Naive B cell (primary cell): ENCODE measurements around the gene TTC39A. TPM values are rescaled to one million over a fixed set of nuclear protein-coding genes. Genes with fewer than 3 reads are reported as not detected.
A peak's percentile ranks its signal among the peaks of the same experiment; 100 is the strongest.
"Not testable (repeated sequence)": the region's sequence is repeated elsewhere in the genome, so short reads cannot be mapped to it uniquely, and the experiment has no call there.

ENCODE experiments used
- ATAC-seq, 2 donors: fragments of 150-1000 bp; cut with Tn5 transposase; 2 replicates each; pipeline ENCODE4 v1.10.0; 2021; ENCODE audit warnings: low read depth in 2 of 2, mild to moderate bottlenecking in 2 of 2, moderate library complexity in 2 of 2
- DNase-seq: peaks from one replicate; pipeline ENCODE4 v3.0.0; 2022
- H3K27ac Mint-ChIP-seq, 6 donors: one replicate each; pipeline ENCODE4 v1.8.0; 2020 to 2022; ENCODE audit warnings: mild to moderate bottlenecking in 6 of 6, mixed read lengths in 6 of 6, moderate library complexity in 5 of 6, inconsistent platforms in 2 of 6
- H3K27me3 Mint-ChIP-seq, 3 donors: one replicate each; pipeline ENCODE4 v1.8.0; 2021 to 2022; ENCODE audit warnings: mixed read lengths in 3 of 3, mild to moderate bottlenecking in 1 of 3
- H3K36me3 Mint-ChIP-seq, 2 donors: one replicate each; pipeline ENCODE4 v1.8.0; 2020 to 2022; ENCODE audit warnings: mixed read lengths in 2 of 2, inconsistent platforms in 1 of 2, mild to moderate bottlenecking in 1 of 2
- H3K4me1 Mint-ChIP-seq, 3 donors: one replicate each; pipeline ENCODE4 v1.8.0; 2020 to 2022; ENCODE audit warnings: mixed read lengths in 3 of 3, inconsistent platforms in 1 of 3, mild to moderate bottlenecking in 1 of 3, moderate library complexity in 1 of 3
- H3K4me3 Mint-ChIP-seq, 8 donors: one replicate each; pipeline ENCODE4 v1.8.0; 2020 to 2022; ENCODE audit warnings: mild to moderate bottlenecking in 8 of 8, mixed read lengths in 8 of 8, moderate library complexity in 8 of 8, inconsistent platforms in 2 of 8
- H3K9me3 Mint-ChIP-seq, 7 donors: one replicate each; pipeline ENCODE4 v1.8.0; 2020 to 2022; ENCODE audit warnings: mixed read lengths in 7 of 7, mild to moderate bottlenecking in 5 of 7, inconsistent platforms in 2 of 7, moderate library complexity in 1 of 7
- polyA plus RNA-seq, 6 donors: library from polyadenylated mRNA; unstranded; fragments of 300-500 nt; fragmentation: Illumina TruSeq; gene quantifications; one replicate each; pipeline ENCODE4 v1.2.3, GENCODE V29; 2021; ENCODE audit warnings: low read depth in 6 of 6

Gene TTC39A
- polyA plus RNA-seq, 6 donors from 2014 or later, result not detected

GRCh38 chr1:51253691-51254090 lies 76.7 kb downstream of the TTC39A start:
- Mint-ChIP-seq H3K4me1 (peaks cover 4 to 6% (median 5%) of the 10 kb centered on the region in 3 donors), H3K36me3 (peaks cover 0 to 3% of the 10 kb centered on the region in 2 donors), H3K9me3 (peaks cover 0 to 1% (median 0%) of the 10 kb centered on the region in 7 donors), H3K27ac (no peak overlapping the region), H3K4me3 (no peak overlapping the region), H3K27me3 (no peaks in the 10 kb centered on the region)
- no peak for DNase-seq
- ATAC-seq, result no peak

- Mint-ChIP-seq H3K27me3 (no peaks in the 10 kb centered on the region), H3K27ac (peak overlapping the region in 1 of 6 donors; percentile 64), H3K9me3 (peaks cover 0 to 1% (median 0%) of the 10 kb centered on the region in 7 donors), H3K4me1 (peaks cover 4 to 9% (median 5%) of the 10 kb centered on the region in 3 donors), H3K36me3 (peaks cover 0 to 3% of the 10 kb centered on the region in 2 donors), H3K4me3 (no peak overlapping the region)
- ATAC-seq (no peak), DNase-seq (no peak)
Measured at GRCh38 chr1:51252366-51252765, 78.0 kb downstream of the TTC39A start.

- peaks cover 12 to 21% (median 16%) of the 10 kb centered on the region in 3 donors for H3K4me1 Mint-ChIP-seq
- H3K27ac Mint-ChIP-seq, H3K36me3 Mint-ChIP-seq, H3K4me3 Mint-ChIP-seq, H3K9me3 Mint-ChIP-seq, ATAC-seq, DNase-seq, H3K27me3 Mint-ChIP-seq: not testable (repeated sequence)
Measured at GRCh38 chr1:51251165-51251564, 79.2 kb downstream of the TTC39A start.

- H3K4me3 Mint-ChIP-seq, H3K36me3 Mint-ChIP-seq, ATAC-seq, H3K27ac Mint-ChIP-seq, H3K9me3 Mint-ChIP-seq, DNase-seq, H3K27me3 Mint-ChIP-seq: not testable (repeated sequence)
- peaks cover 16 to 25% (median 16%) of the 10 kb centered on the region in 3 donors for H3K4me1 Mint-ChIP-seq
Measured at GRCh38 chr1:51250729-51251128, 79.6 kb downstream of the TTC39A start.

- Mint-ChIP-seq H3K9me3 (peaks cover 0 to 1% (median 0%) of the 10 kb centered on the region in 7 donors), H3K36me3 (peaks cover 0 to 3% of the 10 kb centered on the region in 2 donors), H3K27me3 (no peaks in the 10 kb centered on the region), H3K4me1 (peaks cover 13 to 25% (median 16%) of the 10 kb centered on the region in 3 donors), H3K4me3 (no peak overlapping the region), H3K27ac (no peak overlapping the region)
- no peak for ATAC-seq
- no peak for DNase-seq
Measured at GRCh38 chr1:51249445-51249844, 80.9 kb downstream of the TTC39A start.

GRCh38 chr1:51247499-51247898 lies 82.9 kb downstream of the TTC39A start:
- no peak overlapping the region for H3K4me3 Mint-ChIP-seq
- peaks cover 0 to 3% of the 10 kb centered on the region in 2 donors for H3K36me3 Mint-ChIP-seq
- H3K4me1 Mint-ChIP-seq, result peaks cover 11 to 21% (median 13%) of the 10 kb centered on the region in 3 donors
- H3K27me3 Mint-ChIP-seq, result no peaks in the 10 kb centered on the region
- H3K9me3 Mint-ChIP-seq, result no peaks in the 10 kb centered on the region
- peak overlapping the region in 1 of 6 donors; percentile 14 for H3K27ac Mint-ChIP-seq
- DNase-seq (no peak), ATAC-seq (no peak)

- no peak overlapping the region for H3K27ac Mint-ChIP-seq
- DNase-seq, result no peak
- H3K36me3 Mint-ChIP-seq, result peaks cover 0 to 1% of the 10 kb centered on the region in 2 donors
- peak in 1 of 2 donors; percentile 28 for ATAC-seq
- no peaks in the 10 kb centered on the region for H3K9me3 Mint-ChIP-seq
- no peak overlapping the region for H3K4me3 Mint-ChIP-seq
- peaks cover 11 to 19% (median 11%) of the 10 kb centered on the region in 3 donors for H3K4me1 Mint-ChIP-seq
- no peaks in the 10 kb centered on the region for H3K27me3 Mint-ChIP-seq
Measured at GRCh38 chr1:51247022-51247421, 83.3 kb downstream of the TTC39A start.

- DNase-seq (no peak), ATAC-seq (no peak)
- no peak overlapping the region for H3K4me3 Mint-ChIP-seq
- H3K4me1 Mint-ChIP-seq, result peaks cover 14 to 33% (median 22%) of the 10 kb centered on the region in 3 donors
- no peaks in the 10 kb centered on the region for H3K36me3 Mint-ChIP-seq
- peak overlapping the region in 1 of 6 donors; percentile 21 for H3K27ac Mint-ChIP-seq
- no peaks in the 10 kb centered on the region for H3K27me3 Mint-ChIP-seq
- H3K9me3 Mint-ChIP-seq, result no peaks in the 10 kb centered on the region
Measured at GRCh38 chr1:51242546-51242945, 87.8 kb downstream of the TTC39A start.

GRCh38 chr1:51241119-51241518 lies 89.2 kb downstream of the TTC39A start:
- no peaks in the 10 kb centered on the region for H3K27me3 Mint-ChIP-seq

GRCh38 chr1:51240084-51240483 lies 90.3 kb downstream of the TTC39A start:
- Mint-ChIP-seq H3K9me3 (no peaks in the 10 kb centered on the region), H3K4me1 (peaks cover 12 to 25% (median 20%) of the 10 kb centered on the region in 3 donors), H3K4me3 (peak overlapping the region in 2 of 8 donors; percentile 42 to 48), H3K36me3 (no peaks in the 10 kb centered on the region), H3K27me3 (no peaks in the 10 kb centered on the region), H3K27ac (no peak overlapping the region)
- ATAC-seq (no peak), DNase-seq (no peak)

More at GRCh38 chr1:51241119-51241518, 89.2 kb downstream of the TTC39A start:
- Mint-ChIP-seq H3K27ac (no peak overlapping the region), H3K9me3 (no peaks in the 10 kb centered on the region), H3K36me3 (no peaks in the 10 kb centered on the region), H3K4me1 (peaks cover 3 to 18% (median 13%) of the 10 kb centered on the region in 3 donors), H3K4me3 (no peak overlapping the region)
- DNase-seq, result no peak
- no peak for ATAC-seq

GRCh38 chr1:51238034-51238403 lies 92.3 kb downstream of the TTC39A start:
- H3K36me3 Mint-ChIP-seq, result no peaks in the 10 kb centered on the region
- H3K27ac Mint-ChIP-seq, result no peak overlapping the region

GRCh38 chr1:51237351-51238033 lies 92.9 kb downstream of the TTC39A start:
- Mint-ChIP-seq H3K27me3 (no peaks in the 10 kb centered on the region), H3K4me3 (no peak overlapping the region), H3K4me1 (peaks cover 23 to 37% (median 31%) of the 10 kb centered on the region in 3 donors), H3K9me3 (no peaks in the 10 kb centered on the region), H3K27ac (no peak overlapping the region), H3K36me3 (no peaks in the 10 kb centered on the region)
- ATAC-seq (no peak), DNase-seq (no peak)

More at GRCh38 chr1:51238034-51238403, 92.3 kb downstream of the TTC39A start:
- Mint-ChIP-seq H3K4me3 (no peak overlapping the region), H3K9me3 (no peaks in the 10 kb centered on the region), H3K4me1 (peaks cover 23 to 37% (median 31%) of the 10 kb centered on the region in 3 donors), H3K27me3 (no peaks in the 10 kb centered on the region)
- ATAC-seq (no peak), DNase-seq (no peak)
